GM19468 (cell line): ENCODE results near the gene TIAM1.

Experiments used
- ATAC-seq: cut with Tn5 transposase; IDR thresholded peaks from one replicate; pipeline ENCODE4 v1.9.1; 2021; ENCODE audit warnings: mild to moderate bottlenecking, moderate library complexity, moderate number of reproducible peaks; ENCODE audit not compliant: unreplicated experiment; ENCODE audit errors: extremely low read depth

Gene TIAM1

GRCh38 chr21:31156169-31156568 lies 187.9 kb downstream of the TIAM1 start:
- no peak for ATAC-seq

- ATAC-seq = no peak
Measured at GRCh38 chr21:31151156-31152045, 192.7 kb downstream of the TIAM1 start.

GRCh38 chr21:31145274-31145673 lies 198.8 kb downstream of the TIAM1 start:
- ATAC-seq = no peak

DNA sequence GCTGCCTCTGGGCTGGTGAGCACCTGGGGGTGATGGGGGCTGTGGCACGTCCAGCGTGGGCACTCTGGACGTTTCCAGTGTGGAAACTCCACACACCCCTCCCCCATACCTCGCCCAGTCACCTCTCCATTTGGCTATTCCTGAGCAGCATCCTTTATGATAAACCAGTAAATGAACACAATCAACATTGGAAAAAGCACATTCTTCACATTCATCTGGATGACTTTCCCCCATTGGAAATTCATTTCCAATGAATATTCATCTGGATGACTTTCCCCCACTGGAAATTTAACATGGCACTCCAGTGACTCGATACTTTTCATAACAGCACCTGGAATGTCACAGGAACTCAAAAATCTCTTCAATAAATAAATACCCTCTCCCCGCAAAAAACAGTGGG lies 201.0 kb downstream of the TIAM1 start:
- ATAC-seq = no peak

GRCh38 chr21:31142600-31142999 lies 201.5 kb downstream of the TIAM1 start:
- peak; percentile 68 for ATAC-seq

GRCh38 chr21:31141389-31142000 lies 202.6 kb downstream of the TIAM1 start:
- no peak for ATAC-seq

GRCh38 chr21:31140676-31141075 lies 203.4 kb downstream of the TIAM1 start:
- ATAC-seq = no peak

DNA sequence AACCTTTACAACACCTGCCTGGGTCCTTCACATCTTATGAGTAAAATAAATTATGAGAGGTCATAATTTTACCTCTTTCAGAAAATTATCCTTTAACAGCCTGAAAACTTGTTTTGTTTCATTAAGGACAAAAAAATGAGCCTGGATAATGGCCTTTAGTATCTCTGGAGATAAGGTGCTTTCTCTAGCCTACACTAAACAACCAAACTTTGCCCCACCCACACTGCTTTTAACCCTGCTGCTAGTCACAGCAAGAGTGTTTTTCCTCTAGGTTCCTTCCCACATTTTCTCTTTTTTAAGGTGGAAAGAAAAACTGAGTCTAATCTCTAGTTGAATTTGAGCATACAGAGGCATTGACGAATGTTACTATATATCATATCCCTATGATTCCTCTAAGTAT lies 204.0 kb downstream of the TIAM1 start:
- no peak for ATAC-seq

- ATAC-seq = no peak
Measured at GRCh38 chr21:31137960-31138359, 206.1 kb downstream of the TIAM1 start.

DNA sequence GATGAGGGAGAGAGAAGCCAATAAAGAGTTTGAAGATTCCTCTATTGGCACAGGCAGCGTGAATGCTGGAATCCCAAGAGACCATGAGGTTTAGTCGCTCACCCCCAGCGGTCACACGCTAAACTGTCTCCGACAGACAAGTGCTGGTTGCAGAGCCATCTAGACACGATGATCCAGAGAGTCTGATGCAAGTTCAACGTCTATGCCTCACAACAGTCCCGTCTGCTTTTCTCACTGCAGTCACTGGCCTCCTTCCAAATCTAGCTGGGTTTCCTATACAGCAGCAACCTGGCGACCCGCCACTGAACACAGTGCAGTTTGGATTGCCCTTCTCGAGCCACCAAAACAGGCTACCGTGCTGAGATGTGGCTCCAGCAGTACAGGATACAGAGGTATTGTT lies 207.2 kb downstream of the TIAM1 start:
- ATAC-seq = peak; percentile 71

- ATAC-seq = no peak
Measured at GRCh38 chr21:31135531-31136184, 208.4 kb downstream of the TIAM1 start.

DNA sequence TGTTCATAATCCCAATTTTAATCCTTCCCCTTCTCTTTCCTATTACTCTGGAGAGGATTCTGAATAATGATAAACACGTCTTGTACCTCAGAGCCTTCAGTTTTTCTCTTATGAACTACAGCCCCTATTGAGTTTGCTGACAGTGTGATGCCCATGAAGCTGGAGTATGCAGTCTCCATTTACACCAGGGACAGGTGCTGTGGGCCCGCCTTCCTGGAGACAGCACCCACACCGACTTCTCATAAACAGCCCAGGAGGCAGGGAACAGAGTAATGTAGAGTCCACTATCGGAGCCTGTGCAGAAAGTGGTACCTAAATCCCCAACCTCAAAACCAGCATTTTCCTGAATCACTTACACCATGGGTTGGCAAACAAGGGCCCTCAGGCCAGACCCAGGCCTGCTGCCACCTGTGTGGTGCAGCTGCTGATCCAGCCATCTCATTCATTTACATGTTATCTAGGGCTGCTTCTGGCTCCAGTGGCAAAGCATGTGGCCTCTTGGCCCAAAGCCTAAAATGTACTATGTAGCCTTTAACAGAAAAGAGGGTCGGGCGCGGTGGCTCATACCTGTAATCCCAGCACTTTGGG lies 210.7 kb downstream of the TIAM1 start:
- no peak for ATAC-seq

DNA sequence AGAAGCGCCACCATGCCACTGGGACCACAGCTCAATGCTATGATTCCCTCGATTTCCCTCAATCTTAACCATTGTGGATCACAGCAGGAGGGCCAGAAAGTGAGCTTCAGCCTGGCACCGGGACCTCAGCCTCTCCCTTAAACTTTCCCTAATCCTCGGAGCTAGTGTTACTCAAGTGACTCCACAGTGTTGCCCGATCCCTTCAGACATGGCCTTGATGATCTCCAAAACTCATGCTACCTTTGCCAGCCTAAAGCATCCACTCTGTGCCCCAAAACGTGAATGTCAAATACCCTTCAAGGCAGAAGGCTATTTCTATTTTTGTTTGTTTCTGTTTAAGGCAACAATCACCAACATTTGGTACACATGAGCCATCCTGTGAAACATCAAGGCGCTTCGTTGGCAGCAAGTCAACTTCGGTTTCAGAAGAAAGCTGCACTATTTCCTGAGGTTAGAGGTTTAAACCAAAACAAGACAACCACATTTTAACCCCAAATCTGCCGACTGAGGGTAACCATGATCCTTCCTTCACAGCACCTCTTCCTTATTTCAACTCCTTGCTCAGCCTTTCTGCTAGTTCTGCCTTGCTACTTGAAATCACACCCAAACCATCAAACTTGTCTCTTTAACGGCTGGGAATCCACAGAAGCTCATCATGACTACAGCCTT lies 211.4 kb downstream of the TIAM1 start:
- ATAC-seq = peak; percentile 49

DNA sequence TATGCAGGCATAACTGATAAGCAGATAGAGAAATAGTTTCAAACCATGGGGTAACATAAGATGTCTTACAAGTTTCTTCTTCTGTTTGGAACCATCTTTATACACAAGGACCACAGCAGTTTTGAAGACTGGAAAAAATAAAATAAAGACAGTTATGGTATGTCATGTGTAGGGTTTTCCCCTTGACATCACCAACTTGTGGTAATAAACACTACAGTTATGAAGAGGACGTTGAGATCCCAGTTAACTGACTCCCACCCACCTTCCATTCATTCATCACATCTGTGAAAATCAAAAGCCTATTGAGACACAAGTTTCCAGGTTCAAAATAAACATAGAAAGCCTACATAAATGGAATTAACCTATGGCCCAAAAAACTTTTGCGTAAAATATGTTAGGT lies 213.2 kb downstream of the TIAM1 start:
- no peak for ATAC-seq

GRCh38 chr21:31128234-31128633 lies 215.8 kb downstream of the TIAM1 start:
- ATAC-seq = no peak

DNA sequence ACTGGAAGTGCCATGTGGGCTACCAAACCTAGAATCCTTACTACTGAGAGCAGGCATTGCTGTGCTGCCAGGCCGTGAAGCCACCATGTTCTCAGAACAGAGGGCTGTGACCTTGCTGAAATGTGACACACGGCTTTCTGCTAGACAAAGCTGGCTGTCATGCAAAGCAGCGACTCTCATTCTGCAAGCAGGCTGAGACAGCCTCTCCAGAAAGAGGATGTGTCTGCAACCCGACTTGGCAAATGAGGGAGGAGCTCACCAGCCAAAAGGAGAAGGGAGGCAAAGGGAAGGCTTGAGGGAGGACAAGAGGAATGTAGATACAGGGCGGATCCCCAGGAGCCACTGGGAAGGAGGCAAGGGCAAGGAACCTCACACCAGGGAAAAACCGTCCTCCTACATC lies 220.1 kb downstream of the TIAM1 start:
- peak; percentile 89 for ATAC-seq

DNA sequence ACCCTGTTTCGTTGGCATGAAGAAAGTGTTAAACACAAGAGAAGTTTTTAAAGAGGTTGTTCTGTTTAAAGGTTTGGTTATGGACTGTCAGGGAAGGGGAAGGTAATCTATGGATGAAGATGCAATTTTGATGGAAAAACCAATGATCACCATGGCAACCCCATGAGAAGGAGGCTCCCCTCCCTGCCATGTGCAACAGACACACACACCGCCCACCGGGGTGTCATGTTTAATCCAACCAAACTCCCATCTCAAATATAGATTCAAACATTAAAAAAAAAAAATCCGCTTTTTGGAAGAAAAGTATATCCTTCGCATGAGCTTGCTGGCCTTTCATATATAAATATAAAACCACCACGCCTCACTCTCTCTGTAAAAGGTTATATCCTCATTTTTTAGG lies 224.9 kb downstream of the TIAM1 start:
- ATAC-seq = no peak

- no peak for ATAC-seq
Measured at GRCh38 chr21:31117128-31117916, 226.7 kb downstream of the TIAM1 start.

- no peak for ATAC-seq
Measured at GRCh38 chr21:31115249-31115648, 228.8 kb downstream of the TIAM1 start.

DNA sequence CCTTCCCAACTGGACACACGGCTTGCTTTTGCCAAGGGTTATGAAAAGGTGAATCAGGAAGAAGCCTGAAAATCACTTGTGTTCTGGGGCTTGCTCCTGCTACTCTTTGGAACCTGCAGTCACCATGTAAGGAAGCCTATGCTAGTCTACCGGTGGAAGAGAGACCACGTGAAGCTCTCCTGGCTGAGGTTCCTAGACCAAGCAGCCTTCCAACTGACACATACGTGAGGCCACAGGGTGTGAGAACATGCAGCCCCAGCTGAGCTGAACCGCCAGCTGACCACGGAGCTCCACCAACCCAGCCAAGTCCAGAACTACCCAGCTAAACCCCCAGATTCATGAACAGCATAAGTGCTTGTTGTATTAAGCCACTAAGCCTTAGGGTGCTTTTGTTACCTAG lies 233.0 kb downstream of the TIAM1 start:
- ATAC-seq = no peak
